Activated effector memory CD4-positive, alpha-beta T cell treated with Interleukin-2 at 50 U/mL for 16 hours (primary cell): ENCODE results near the gene NLRP12.
"Not testable (repeated sequence)": the region's sequence is repeated elsewhere in the genome, so short reads cannot be mapped to it uniquely, and the experiment has no call there.

ENCODE experiments used
- DNase-seq: peaks from one replicate; pipeline ENCODE4 v3.0.0-alpha.2; 2020

The NLRP12 gene

DNA sequence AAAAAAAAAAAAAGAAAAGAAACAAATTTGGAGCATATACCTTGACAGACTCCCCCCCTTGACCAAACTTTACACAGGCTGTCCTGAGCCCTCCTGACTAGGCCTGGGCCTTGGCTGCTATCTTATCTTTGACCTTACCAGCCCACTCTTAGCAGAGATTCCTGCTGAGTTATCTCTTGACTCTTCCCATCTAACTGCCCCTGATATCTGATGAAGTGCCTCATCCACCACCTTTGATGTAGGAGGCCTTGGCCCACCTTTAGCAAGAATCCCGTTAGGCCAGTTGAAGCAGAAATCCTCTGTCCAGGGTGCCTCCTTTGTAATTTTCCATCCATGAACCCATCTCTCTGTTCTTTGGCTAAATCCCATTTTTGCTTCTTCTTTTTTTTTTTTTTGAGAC lies 43.6 kb downstream of the NLRP12 start:
- DNase-seq = no peak

DNA sequence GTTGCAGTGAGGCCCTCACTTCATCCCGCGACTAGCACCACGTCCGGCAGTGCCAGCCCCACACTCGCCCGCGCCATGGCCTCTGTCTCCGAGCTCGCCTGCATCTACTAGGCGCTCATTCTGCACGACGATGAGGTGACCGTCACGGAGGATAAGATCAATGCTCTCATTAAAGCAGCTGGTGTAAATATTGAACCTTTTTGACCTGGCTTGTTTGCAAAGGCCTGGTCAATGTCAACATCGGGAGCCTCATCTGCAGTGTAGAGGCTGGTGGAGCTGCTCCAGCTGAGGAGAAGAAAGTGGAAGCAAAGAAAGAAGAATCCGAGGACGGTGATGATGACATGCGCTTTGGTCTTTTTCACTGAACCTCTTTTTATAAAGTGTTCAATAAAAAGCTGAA lies 48.6 kb downstream of the NLRP12 start:
- DNase-seq = no peak

GRCh38 chr19:53774491-53774890 lies 49.6 kb downstream of the NLRP12 start:
- DNase-seq = not testable (repeated sequence)

DNA sequence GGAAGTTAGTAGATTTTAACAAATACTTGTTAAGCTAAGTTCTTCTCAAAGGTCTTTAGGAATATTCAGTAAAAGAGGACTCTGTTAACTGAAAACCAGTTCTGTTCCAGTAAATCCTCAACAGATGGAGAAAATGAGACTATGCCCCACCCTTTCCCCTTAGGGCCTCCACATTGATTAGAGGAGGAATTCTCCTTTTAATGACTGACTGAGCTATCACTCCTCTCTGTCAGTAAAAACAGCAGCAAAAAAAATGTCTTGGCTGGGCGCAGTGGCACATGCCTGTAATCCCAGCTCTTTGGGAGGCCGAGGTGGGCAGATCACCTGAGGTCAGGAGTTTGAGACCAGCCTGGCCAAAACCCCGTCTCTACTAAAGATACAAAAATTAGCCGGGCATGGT lies 50.1 kb downstream of the NLRP12 start:
- DNase-seq = no peak

GRCh38 chr19:53772943-53773342 lies 51.2 kb downstream of the NLRP12 start:
- DNase-seq = no peak

- DNase-seq = no peak
Measured at GRCh38 chr19:53771144-53771543, 53.0 kb downstream of the NLRP12 start.

DNA sequence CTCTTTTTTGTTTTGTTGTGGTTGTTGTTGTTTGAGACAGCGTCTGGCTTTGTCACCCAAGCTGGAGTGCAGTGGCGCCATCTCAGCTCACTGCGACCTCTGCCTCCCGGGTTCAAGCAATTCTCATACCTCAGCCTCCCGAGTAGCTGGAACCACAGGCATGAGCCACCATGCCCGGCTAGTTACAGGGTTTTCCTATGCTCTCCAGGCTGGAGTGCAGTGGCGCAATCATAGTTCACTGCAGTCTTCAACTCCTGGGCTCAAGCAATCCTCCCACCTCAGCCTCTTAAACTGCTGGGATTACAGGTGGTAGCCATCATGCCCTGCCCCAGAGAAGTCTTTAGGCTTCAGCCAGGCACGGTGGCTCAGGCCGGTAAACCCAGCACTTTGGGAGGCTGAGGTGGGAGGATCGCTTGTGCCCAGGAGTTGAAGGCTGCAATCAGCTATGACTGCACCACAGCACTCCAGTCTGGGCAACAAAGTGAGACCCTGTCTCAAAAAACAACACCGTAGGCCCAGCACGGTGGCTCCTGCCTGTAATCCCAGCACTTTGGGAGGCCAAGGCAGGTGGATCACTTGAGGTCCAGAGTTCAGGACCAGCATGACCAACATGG lies 54.3 kb downstream of the NLRP12 start:
- not testable (repeated sequence) for DNase-seq

- DNase-seq = no peak
Measured at GRCh38 chr19:53768401-53768800, 55.7 kb downstream of the NLRP12 start.

- DNase-seq = not testable (repeated sequence)
Measured at GRCh38 chr19:53758991-53759390, 65.1 kb downstream of the NLRP12 start.
